ENCODE measurements around the gene ADAMTS6. TPM values are rescaled to one million over a fixed set of nuclear protein-coding genes. Genes with fewer than 3 reads are reported as not detected.
A peak's percentile ranks its signal among the peaks of the same experiment; 100 is the strongest.
"Not testable (repeated sequence)": the region's sequence is repeated elsewhere in the genome, so short reads cannot be mapped to it uniquely, and the experiment has no call there.

Gene ADAMTS6
- polyA plus RNA-seq, 2 of the 4 experiments (the other 2 are of a cell fraction): 0.22 to 0.66 TPM

GRCh38 chr5:65382582-65382981, 99.1 kb downstream of the ADAMTS6 start:
- CTCF ChIA-PET: no interaction called here
- Histone ChIP-seq H3K4me1 (no peaks in the 10 kb centered on the region), H3K27ac (no peak overlapping the region), H3K9me3 (no peaks in the 10 kb centered on the region), H3K4me3 (no peak overlapping the region), H3K4me2 (no peak overlapping the region)
- TF ChIP-seq RAD21 (conservative IDR thresholded peaks at IDR 0.05 in 1 of 2, IDR thresholded peaks at IDR 0.05 in 1 of 2) (0 out of 5 replicates have a peak, but pooled peaks of 1 of the 2 experiments have one; percentile 15), NR3C1 (IDR thresholded peaks at IDR 0.05) (no peak)
- FAIRE-seq: no peak
- POLR2A ChIA-PET: no interaction called here
- peak in 1 of 2 experiments; percentile 9 for DNase-seq (ENCODE audit: low read depth in 1 of 2, low spot score in 1 of 2)
- 67% methylated on average over 1 of the region's 1 CpG for WGBS (ENCODE audit: missing lambda C conversion rate)
- ATAC-seq: peak in 1 of 2 experiments; percentile 45; a peak in 1 of 6 replicates

- H3K4me3 ChIP-seq; H3K27ac ChIP-seq; H3K4me2 ChIP-seq; H3K4me1 ChIP-seq; DNase-seq (ENCODE audit: low read depth in 1 of 2, low spot score in 1 of 2); CTCF ChIA-PET; FAIRE-seq; ATAC-seq; POLR2A ChIA-PET; H3K9me3 ChIP-seq: not testable (repeated sequence)
- WGBS (ENCODE audit: missing lambda C conversion rate): 77% methylated on average over 14 of the region's 15 CpGs
Observed at GRCh38 chr5:65370505-65370904, 111.2 kb downstream of the ADAMTS6 start.

- POLR2A ChIA-PET: no interaction called here
Observed at GRCh38 chr5:65366655-65367054, 115.1 kb downstream of the ADAMTS6 start.

GRCh38 chr5:65364907-65365306, 116.8 kb downstream of the ADAMTS6 start:
- H3K9me3 ChIP-seq: no peaks in the 10 kb centered on the region
- no peak overlapping the region for H3K4me2 ChIP-seq
- H3K4me1 ChIP-seq: no peaks in the 10 kb centered on the region
- ATAC-seq: no peak
- DNase-seq (ENCODE audit: low read depth in 1 of 2, low spot score in 1 of 2): peak in 1 of 2 experiments; percentile 4
- WGBS (ENCODE audit: missing lambda C conversion rate): 52% methylated on average over 2 of the region's 2 CpGs
- ChIA-PET POLR2A (no interaction called here), CTCF (no interaction called here)
- H3K27ac ChIP-seq: no peak overlapping the region
- no peak for FAIRE-seq
- no peak overlapping the region for H3K4me3 ChIP-seq
- TF ChIP-seq ZFP36 (IDR thresholded peaks at IDR 0.05; ENCODE audit: borderline replicate concordance, partially characterized antibody) (no peak), SMC3 (IDR thresholded peaks at IDR 0.05) (no peak), POLR2AphosphoS2 (conservative IDR thresholded peaks at IDR 0.05; ENCODE audit: low read length) (no peak), NR3C1 (IDR thresholded peaks at IDR 0.05) (no peak), HEYL (CRISPR knock-in tag; IDR thresholded peaks at IDR 0.05) (no peak), ZNF302 (CRISPR knock-in tag; IDR thresholded peaks at IDR 0.05) (no peak), ESRRA (IDR thresholded peaks at IDR 0.05; ENCODE audit: borderline replicate concordance, low read length) (no peak), REST (IDR thresholded peaks at IDR 0.05) (no peak)

More at GRCh38 chr5:65366655-65367054, 115.1 kb downstream of the ADAMTS6 start:
- Histone ChIP-seq H3K4me3 (no peak overlapping the region), H3K9me3 (no peaks in the 10 kb centered on the region), H3K4me1 (no peaks in the 10 kb centered on the region), H3K4me2 (no peak overlapping the region), H3K27ac (no peak overlapping the region)
- no peak for DNase-seq (ENCODE audit: low read depth in 1 of 2, low spot score in 1 of 2)
- no peak for TF ChIP-seq ZFP36 (IDR thresholded peaks at IDR 0.05; ENCODE audit: borderline replicate concordance, partially characterized antibody)
- no peak for TF ChIP-seq ZNF302 (CRISPR knock-in tag; IDR thresholded peaks at IDR 0.05)
- TF ChIP-seq KDM5A (IDR thresholded peaks at IDR 0.05): no peak
- TF ChIP-seq FOSL2 (IDR thresholded peaks at IDR 0.05): no peak
- no peak for TF ChIP-seq FOSL2 (CRISPR knock-in tag; IDR thresholded peaks at IDR 0.05)
- TF ChIP-seq JUN (IDR thresholded peaks at IDR 0.05): no peak
- no peak for TF ChIP-seq RARB (CRISPR knock-in tag; IDR thresholded peaks at IDR 0.05)
- TF ChIP-seq RNF2 (IDR thresholded peaks at IDR 0.05; ENCODE audit: borderline replicate concordance, low read depth): no peak
- TF ChIP-seq ATOH8 (CRISPR knock-in tag; IDR thresholded peaks at IDR 0.05; ENCODE audit: low read depth): no peak
- TF ChIP-seq HDAC2 (IDR thresholded peaks at IDR 0.05): no peak
- TF ChIP-seq SMC3 (IDR thresholded peaks at IDR 0.05): no peak
- no peak for TF ChIP-seq HOXB5 (CRISPR knock-in tag; IDR thresholded peaks at IDR 0.05)
- TF ChIP-seq EHF (CRISPR knock-in tag; IDR thresholded peaks at IDR 0.05): no peak
- FAIRE-seq: no peak
- CTCF ChIA-PET: interaction anchor here (0.6 to 0.9 kb wide), 2 partner anchors 10 to 15 kb away, joined by 3 read pairs; no protein-coding TSS in a partner anchor
- ATAC-seq: no peak
- WGBS (ENCODE audit: missing lambda C conversion rate): 81% methylated on average over 2 of the region's 2 CpGs
